LNCaP clone FGC (cell line): ENCODE data around the gene POU6F2.

Source experiments
- DNase-seq: peaks from one replicate; pipeline ENCODE4 v3.0.0-alpha.2; 2011; ENCODE audit warnings: low read depth
- H3K4me3 ChIP-seq: 2 replicates; pipeline ENCODE4 v1.5.1; 2011; ENCODE audit warnings: mild to moderate bottlenecking, low read depth, low read length, control low read depth
- CTCF ChIP-seq: IDR thresholded peaks from 2 replicates; pipeline ENCODE4 v1.5.1; 2012; ENCODE audit warnings: mild to moderate bottlenecking; ENCODE audit not compliant: control insufficient read depth, insufficient read depth; ENCODE audit errors: extremely low read depth

POU6F2 gene

GRCh38 chr7:39265641-39266591 is 288.2 kb downstream of the POU6F2 start:
- TF ChIP-seq CTCF, result no peak
- DNase-seq, result no peak
- H3K4me3 ChIP-seq, result no peak overlapping the region

GRCh38 chr7:39269034-39269433 is 291.3 kb downstream of the POU6F2 start:
- no peak for TF ChIP-seq CTCF
- no peak for DNase-seq
- H3K4me3 ChIP-seq, result no peak overlapping the region

GRCh38 chr7:39270018-39270417 is 292.3 kb downstream of the POU6F2 start:
- TF ChIP-seq CTCF, result no peak
- H3K4me3 ChIP-seq, result no peak overlapping the region

GRCh38 chr7:39271402-39271801 is 293.7 kb downstream of the POU6F2 start:
- H3K4me3 ChIP-seq, result no peak overlapping the region
- peak; percentile 4 for DNase-seq
- TF ChIP-seq CTCF, result no peak

More at GRCh38 chr7:39270018-39270417, 292.3 kb downstream of the POU6F2 start:
- DNase-seq, result no peak

- no peak for TF ChIP-seq CTCF
- no peak overlapping the region for H3K4me3 ChIP-seq
- no peak for DNase-seq
These were observed 294.4 kb downstream of the POU6F2 start for GRCh38 chr7:39272111-39272510.

- DNase-seq, result no peak
- no peak overlapping the region for H3K4me3 ChIP-seq
- no peak for TF ChIP-seq CTCF
These were observed 295.0 kb downstream of the POU6F2 start for GRCh38 chr7:39272691-39273090.

- no peak for TF ChIP-seq CTCF
- no peak overlapping the region for H3K4me3 ChIP-seq
- no peak for DNase-seq
These were observed 302.6 kb downstream of the POU6F2 start for GRCh38 chr7:39280337-39280736.
